ENCODE measurements around the gene PARVA.

The PARVA gene

GRCh38 chr11:12421386-12421785, 44.0 kb downstream of the PARVA start:
- H3K4me1 ChIP-seq (ENCODE audit: insufficient read depth, low read length) = no peaks in the 10 kb centered on the region
- H3K9ac ChIP-seq (ENCODE audit: low read depth, low read length) = no peak overlapping the region
- H3K4me3 ChIP-seq (ENCODE audit: low read length) = no peak overlapping the region
- H3K36me3 ChIP-seq (ENCODE audit: insufficient read depth, low read depth, low read length) = no peaks in the 10 kb centered on the region
- H3K27ac ChIP-seq (ENCODE audit: low read length) = no peak overlapping the region
- no peaks in the 10 kb centered on the region for H3K9me3 ChIP-seq (ENCODE audit: insufficient read depth, low read depth, low read length)
- no peaks in the 10 kb centered on the region for H3K27me3 ChIP-seq (ENCODE audit: insufficient read depth, low read length)

GRCh38 chr11:12426176-12426575, 48.8 kb downstream of the PARVA start:
- no peaks in the 10 kb centered on the region for H3K36me3 ChIP-seq (ENCODE audit: insufficient read depth, low read depth, low read length)
- H3K27ac ChIP-seq (ENCODE audit: low read length) = no peak overlapping the region

GRCh38 chr11:12429155-12429554, 51.8 kb downstream of the PARVA start:
- Histone ChIP-seq H3K27me3 (ENCODE audit: insufficient read depth, low read length) (no peaks in the 10 kb centered on the region), H3K9ac (ENCODE audit: low read depth, low read length) (no peak overlapping the region), H3K4me3 (ENCODE audit: low read length) (no peak overlapping the region), H3K9me3 (ENCODE audit: insufficient read depth, low read depth, low read length) (no peaks in the 10 kb centered on the region), H3K4me1 (ENCODE audit: insufficient read depth, low read length) (no peaks in the 10 kb centered on the region), H3K36me3 (ENCODE audit: insufficient read depth, low read depth, low read length) (no peaks in the 10 kb centered on the region), H3K27ac (ENCODE audit: low read length) (no peak overlapping the region)

More at GRCh38 chr11:12426176-12426575, 48.8 kb downstream of the PARVA start:
- Histone ChIP-seq H3K4me1 (ENCODE audit: insufficient read depth, low read length) (no peaks in the 10 kb centered on the region), H3K4me3 (ENCODE audit: low read length) (no peak overlapping the region), H3K9ac (ENCODE audit: low read depth, low read length) (no peak overlapping the region), H3K27me3 (ENCODE audit: insufficient read depth, low read length) (no peaks in the 10 kb centered on the region), H3K9me3 (ENCODE audit: insufficient read depth, low read depth, low read length) (no peaks in the 10 kb centered on the region)

GRCh38 chr11:12430351-12430750, 53.0 kb downstream of the PARVA start:
- no peak overlapping the region for H3K4me3 ChIP-seq (ENCODE audit: low read length)
- no peaks in the 10 kb centered on the region for H3K9me3 ChIP-seq (ENCODE audit: insufficient read depth, low read depth, low read length)
- H3K27ac ChIP-seq (ENCODE audit: low read length) = no peak overlapping the region
- no peaks in the 10 kb centered on the region for H3K27me3 ChIP-seq (ENCODE audit: insufficient read depth, low read length)
- no peaks in the 10 kb centered on the region for H3K36me3 ChIP-seq (ENCODE audit: insufficient read depth, low read depth, low read length)
- H3K9ac ChIP-seq (ENCODE audit: low read depth, low read length) = no peak overlapping the region
- no peaks in the 10 kb centered on the region for H3K4me1 ChIP-seq (ENCODE audit: insufficient read depth, low read length)

GRCh38 chr11:12430954-12431595, 53.7 kb downstream of the PARVA start:
- H3K27me3 ChIP-seq (ENCODE audit: insufficient read depth, low read length) = no peaks in the 10 kb centered on the region
- no peaks in the 10 kb centered on the region for H3K9me3 ChIP-seq (ENCODE audit: insufficient read depth, low read depth, low read length)
- H3K4me1 ChIP-seq (ENCODE audit: insufficient read depth, low read length) = no peaks in the 10 kb centered on the region
- H3K36me3 ChIP-seq (ENCODE audit: insufficient read depth, low read depth, low read length) = no peaks in the 10 kb centered on the region
- no peak overlapping the region for H3K27ac ChIP-seq (ENCODE audit: low read length)
- H3K4me3 ChIP-seq (ENCODE audit: low read length) = no peak overlapping the region
- no peak overlapping the region for H3K9ac ChIP-seq (ENCODE audit: low read depth, low read length)

- Histone ChIP-seq H3K4me3 (ENCODE audit: low read length) (no peak overlapping the region), H3K27me3 (ENCODE audit: insufficient read depth, low read length) (no peaks in the 10 kb centered on the region), H3K36me3 (ENCODE audit: insufficient read depth, low read depth, low read length) (no peaks in the 10 kb centered on the region), H3K9me3 (ENCODE audit: insufficient read depth, low read depth, low read length) (no peaks in the 10 kb centered on the region), H3K27ac (ENCODE audit: low read length) (no peak overlapping the region), H3K9ac (ENCODE audit: low read depth, low read length) (no peak overlapping the region), H3K4me1 (ENCODE audit: insufficient read depth, low read length) (no peaks in the 10 kb centered on the region)
Observed at GRCh38 chr11:12432507-12432906, 55.1 kb downstream of the PARVA start.

GRCh38 chr11:12433121-12433520, 55.8 kb downstream of the PARVA start:
- Histone ChIP-seq H3K4me3 (ENCODE audit: low read length) (no peak overlapping the region), H3K4me1 (ENCODE audit: insufficient read depth, low read length) (no peaks in the 10 kb centered on the region), H3K27ac (ENCODE audit: low read length) (no peak overlapping the region), H3K27me3 (ENCODE audit: insufficient read depth, low read length) (no peaks in the 10 kb centered on the region), H3K9me3 (ENCODE audit: insufficient read depth, low read depth, low read length) (no peaks in the 10 kb centered on the region), H3K9ac (ENCODE audit: low read depth, low read length) (no peak overlapping the region), H3K36me3 (ENCODE audit: insufficient read depth, low read depth, low read length) (no peaks in the 10 kb centered on the region)

GRCh38 chr11:12433571-12434324, 56.4 kb downstream of the PARVA start:
- H3K36me3 ChIP-seq (ENCODE audit: insufficient read depth, low read depth, low read length) = no peaks in the 10 kb centered on the region
- H3K4me3 ChIP-seq (ENCODE audit: low read length) = no peak overlapping the region
- no peaks in the 10 kb centered on the region for H3K4me1 ChIP-seq (ENCODE audit: insufficient read depth, low read length)
- no peak overlapping the region for H3K9ac ChIP-seq (ENCODE audit: low read depth, low read length)
- no peak overlapping the region for H3K27ac ChIP-seq (ENCODE audit: low read length)
- no peaks in the 10 kb centered on the region for H3K27me3 ChIP-seq (ENCODE audit: insufficient read depth, low read length)
- H3K9me3 ChIP-seq (ENCODE audit: insufficient read depth, low read depth, low read length) = no peaks in the 10 kb centered on the region

- no peak overlapping the region for H3K9ac ChIP-seq (ENCODE audit: low read depth, low read length)
- no peaks in the 10 kb centered on the region; the same call in 1 of the 2 replicates for H3K4me1 ChIP-seq (ENCODE audit: insufficient read depth, low read length)
- no peaks in the 10 kb centered on the region for H3K27me3 ChIP-seq (ENCODE audit: insufficient read depth, low read length)
- H3K9me3 ChIP-seq (ENCODE audit: insufficient read depth, low read depth, low read length) = no peaks in the 10 kb centered on the region
- H3K36me3 ChIP-seq (ENCODE audit: insufficient read depth, low read depth, low read length) = no peaks in the 10 kb centered on the region
- no peak overlapping the region for H3K27ac ChIP-seq (ENCODE audit: low read length)
- no peak overlapping the region for H3K4me3 ChIP-seq (ENCODE audit: low read length)
Observed at GRCh38 chr11:12434325-12434654, 56.9 kb downstream of the PARVA start.

- Histone ChIP-seq H3K27ac (ENCODE audit: low read length) (no peak overlapping the region), H3K4me1 (ENCODE audit: insufficient read depth, low read length) (peaks cover 4% of the 10 kb centered on the region; the same call in 1 of the 2 replicates), H3K4me3 (ENCODE audit: low read length) (no peak overlapping the region), H3K9me3 (ENCODE audit: insufficient read depth, low read depth, low read length) (peaks cover 1% of the 10 kb centered on the region; the same call in 1 of the 2 replicates), H3K36me3 (ENCODE audit: insufficient read depth, low read depth, low read length) (no peaks in the 10 kb centered on the region), H3K27me3 (ENCODE audit: insufficient read depth, low read length) (no peaks in the 10 kb centered on the region), H3K9ac (ENCODE audit: low read depth, low read length) (no peak overlapping the region)
Observed at GRCh38 chr11:12435264-12435663, 57.9 kb downstream of the PARVA start.

- H3K4me1 ChIP-seq (ENCODE audit: insufficient read depth, low read length) = peaks cover 4% of the 10 kb centered on the region; the same call in 1 of the 2 replicates
- H3K27ac ChIP-seq (ENCODE audit: low read length) = no peak overlapping the region
- H3K36me3 ChIP-seq (ENCODE audit: insufficient read depth, low read depth, low read length) = no peaks in the 10 kb centered on the region
- H3K9ac ChIP-seq (ENCODE audit: low read depth, low read length) = no peak overlapping the region
- H3K27me3 ChIP-seq (ENCODE audit: insufficient read depth, low read length) = no peaks in the 10 kb centered on the region
- no peak overlapping the region for H3K4me3 ChIP-seq (ENCODE audit: low read length)
- peaks cover 6% of the 10 kb centered on the region for H3K9me3 ChIP-seq (ENCODE audit: insufficient read depth, low read depth, low read length)
Observed at GRCh38 chr11:12436266-12436665, 58.9 kb downstream of the PARVA start.

- no peak overlapping the region for H3K27ac ChIP-seq (ENCODE audit: low read length)
- no peak overlapping the region for H3K4me3 ChIP-seq (ENCODE audit: low read length)
- no peak overlapping the region for H3K9ac ChIP-seq (ENCODE audit: low read depth, low read length)
- H3K4me1 ChIP-seq (ENCODE audit: insufficient read depth, low read length) = peaks cover 7% of the 10 kb centered on the region; the same call in 1 of the 2 replicates
- H3K9me3 ChIP-seq (ENCODE audit: insufficient read depth, low read depth, low read length) = peaks cover 6% of the 10 kb centered on the region
- H3K36me3 ChIP-seq (ENCODE audit: insufficient read depth, low read depth, low read length) = no peaks in the 10 kb centered on the region
- no peaks in the 10 kb centered on the region for H3K27me3 ChIP-seq (ENCODE audit: insufficient read depth, low read length)
Observed at GRCh38 chr11:12438291-12438690, 60.9 kb downstream of the PARVA start.
